ENCODE measurements around the gene CPB1.

DNA sequence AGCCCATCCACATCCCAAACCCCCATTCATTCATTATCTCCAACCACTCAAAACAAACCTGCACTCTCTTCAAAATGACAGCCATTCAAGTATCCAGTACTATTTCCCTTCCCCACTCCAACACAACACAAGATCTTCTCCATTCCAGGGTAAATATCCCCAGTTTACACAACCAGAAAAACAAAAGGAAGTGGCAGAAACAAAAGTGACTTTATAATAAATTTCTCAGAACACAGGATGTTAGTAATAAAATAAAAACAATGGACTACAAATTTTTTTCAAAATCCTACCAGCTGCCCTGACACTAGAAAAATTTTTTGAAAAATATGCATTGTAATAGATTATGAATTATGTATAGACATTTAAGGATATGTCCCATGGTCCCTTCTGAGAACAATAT lies 51.6 kb downstream of the CPB1 start:
- TF ChIP-seq ZNF292 (tag by site-specific recombination; IDR thresholded peaks at IDR 0.05; ENCODE audit: borderline replicate concordance, low read depth), result no peak
- no peak for TF ChIP-seq ZNF544 (tag by site-specific recombination; IDR thresholded peaks at IDR 0.05)
- TF ChIP-seq, protein P1, sequence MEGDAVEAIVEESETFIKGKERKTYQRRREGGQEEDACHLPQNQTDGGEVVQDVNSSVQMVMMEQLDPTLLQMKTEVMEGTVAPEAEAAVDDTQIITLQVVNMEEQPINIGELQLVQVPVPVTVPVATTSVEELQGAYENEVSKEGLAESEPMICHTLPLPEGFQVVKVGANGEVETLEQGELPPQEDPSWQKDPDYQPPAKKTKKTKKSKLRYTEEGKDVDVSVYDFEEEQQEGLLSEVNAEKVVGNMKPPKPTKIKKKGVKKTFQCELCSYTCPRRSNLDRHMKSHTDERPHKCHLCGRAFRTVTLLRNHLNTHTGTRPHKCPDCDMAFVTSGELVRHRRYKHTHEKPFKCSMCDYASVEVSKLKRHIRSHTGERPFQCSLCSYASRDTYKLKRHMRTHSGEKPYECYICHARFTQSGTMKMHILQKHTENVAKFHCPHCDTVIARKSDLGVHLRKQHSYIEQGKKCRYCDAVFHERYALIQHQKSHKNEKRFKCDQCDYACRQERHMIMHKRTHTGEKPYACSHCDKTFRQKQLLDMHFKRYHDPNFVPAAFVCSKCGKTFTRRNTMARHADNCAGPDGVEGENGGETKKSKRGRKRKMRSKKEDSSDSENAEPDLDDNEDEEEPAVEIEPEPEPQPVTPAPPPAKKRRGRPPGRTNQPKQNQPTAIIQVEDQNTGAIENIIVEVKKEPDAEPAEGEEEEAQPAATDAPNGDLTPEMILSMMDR (tag by site-specific recombination; IDR thresholded peaks at IDR 0.05), result no peak
- TF ChIP-seq, protein P2, sequence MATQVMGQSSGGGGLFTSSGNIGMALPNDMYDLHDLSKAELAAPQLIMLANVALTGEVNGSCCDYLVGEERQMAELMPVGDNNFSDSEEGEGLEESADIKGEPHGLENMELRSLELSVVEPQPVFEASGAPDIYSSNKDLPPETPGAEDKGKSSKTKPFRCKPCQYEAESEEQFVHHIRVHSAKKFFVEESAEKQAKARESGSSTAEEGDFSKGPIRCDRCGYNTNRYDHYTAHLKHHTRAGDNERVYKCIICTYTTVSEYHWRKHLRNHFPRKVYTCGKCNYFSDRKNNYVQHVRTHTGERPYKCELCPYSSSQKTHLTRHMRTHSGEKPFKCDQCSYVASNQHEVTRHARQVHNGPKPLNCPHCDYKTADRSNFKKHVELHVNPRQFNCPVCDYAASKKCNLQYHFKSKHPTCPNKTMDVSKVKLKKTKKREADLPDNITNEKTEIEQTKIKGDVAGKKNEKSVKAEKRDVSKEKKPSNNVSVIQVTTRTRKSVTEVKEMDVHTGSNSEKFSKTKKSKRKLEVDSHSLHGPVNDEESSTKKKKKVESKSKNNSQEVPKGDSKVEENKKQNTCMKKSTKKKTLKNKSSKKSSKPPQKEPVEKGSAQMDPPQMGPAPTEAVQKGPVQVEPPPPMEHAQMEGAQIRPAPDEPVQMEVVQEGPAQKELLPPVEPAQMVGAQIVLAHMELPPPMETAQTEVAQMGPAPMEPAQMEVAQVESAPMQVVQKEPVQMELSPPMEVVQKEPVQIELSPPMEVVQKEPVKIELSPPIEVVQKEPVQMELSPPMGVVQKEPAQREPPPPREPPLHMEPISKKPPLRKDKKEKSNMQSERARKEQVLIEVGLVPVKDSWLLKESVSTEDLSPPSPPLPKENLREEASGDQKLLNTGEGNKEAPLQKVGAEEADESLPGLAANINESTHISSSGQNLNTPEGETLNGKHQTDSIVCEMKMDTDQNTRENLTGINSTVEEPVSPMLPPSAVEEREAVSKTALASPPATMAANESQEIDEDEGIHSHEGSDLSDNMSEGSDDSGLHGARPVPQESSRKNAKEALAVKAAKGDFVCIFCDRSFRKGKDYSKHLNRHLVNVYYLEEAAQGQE (tag by site-specific recombination; IDR thresholded peaks at IDR 0.05), result no peak
- TF ChIP-seq EGR2 (tag by site-specific recombination; IDR thresholded peaks at IDR 0.05; ENCODE audit: low read depth), result no peak
- no peak for TF ChIP-seq OSR2 (tag by site-specific recombination; IDR thresholded peaks at IDR 0.05)
- no peak for TF ChIP-seq TCF7L2 (IDR thresholded peaks at IDR 0.05; ENCODE audit: borderline replicate concordance, low read depth, low read length)
- no peak for TF ChIP-seq ZSCAN30 (tag by site-specific recombination; IDR thresholded peaks at IDR 0.05)
- TF ChIP-seq, protein P3, sequence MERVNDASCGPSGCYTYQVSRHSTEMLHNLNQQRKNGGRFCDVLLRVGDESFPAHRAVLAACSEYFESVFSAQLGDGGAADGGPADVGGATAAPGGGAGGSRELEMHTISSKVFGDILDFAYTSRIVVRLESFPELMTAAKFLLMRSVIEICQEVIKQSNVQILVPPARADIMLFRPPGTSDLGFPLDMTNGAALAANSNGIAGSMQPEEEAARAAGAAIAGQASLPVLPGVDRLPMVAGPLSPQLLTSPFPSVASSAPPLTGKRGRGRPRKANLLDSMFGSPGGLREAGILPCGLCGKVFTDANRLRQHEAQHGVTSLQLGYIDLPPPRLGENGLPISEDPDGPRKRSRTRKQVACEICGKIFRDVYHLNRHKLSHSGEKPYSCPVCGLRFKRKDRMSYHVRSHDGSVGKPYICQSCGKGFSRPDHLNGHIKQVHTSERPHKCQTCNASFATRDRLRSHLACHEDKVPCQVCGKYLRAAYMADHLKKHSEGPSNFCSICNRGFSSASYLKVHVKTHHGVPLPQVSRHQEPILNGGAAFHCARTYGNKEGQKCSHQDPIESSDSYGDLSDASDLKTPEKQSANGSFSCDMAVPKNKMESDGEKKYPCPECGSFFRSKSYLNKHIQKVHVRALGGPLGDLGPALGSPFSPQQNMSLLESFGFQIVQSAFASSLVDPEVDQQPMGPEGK (tag by site-specific recombination; IDR thresholded peaks at IDR 0.05), result no peak
- no peak for TF ChIP-seq ZNF121 (tag by site-specific recombination; IDR thresholded peaks at IDR 0.05)
